ENCODE measurements around the gene BID.

The BID gene

DNA sequence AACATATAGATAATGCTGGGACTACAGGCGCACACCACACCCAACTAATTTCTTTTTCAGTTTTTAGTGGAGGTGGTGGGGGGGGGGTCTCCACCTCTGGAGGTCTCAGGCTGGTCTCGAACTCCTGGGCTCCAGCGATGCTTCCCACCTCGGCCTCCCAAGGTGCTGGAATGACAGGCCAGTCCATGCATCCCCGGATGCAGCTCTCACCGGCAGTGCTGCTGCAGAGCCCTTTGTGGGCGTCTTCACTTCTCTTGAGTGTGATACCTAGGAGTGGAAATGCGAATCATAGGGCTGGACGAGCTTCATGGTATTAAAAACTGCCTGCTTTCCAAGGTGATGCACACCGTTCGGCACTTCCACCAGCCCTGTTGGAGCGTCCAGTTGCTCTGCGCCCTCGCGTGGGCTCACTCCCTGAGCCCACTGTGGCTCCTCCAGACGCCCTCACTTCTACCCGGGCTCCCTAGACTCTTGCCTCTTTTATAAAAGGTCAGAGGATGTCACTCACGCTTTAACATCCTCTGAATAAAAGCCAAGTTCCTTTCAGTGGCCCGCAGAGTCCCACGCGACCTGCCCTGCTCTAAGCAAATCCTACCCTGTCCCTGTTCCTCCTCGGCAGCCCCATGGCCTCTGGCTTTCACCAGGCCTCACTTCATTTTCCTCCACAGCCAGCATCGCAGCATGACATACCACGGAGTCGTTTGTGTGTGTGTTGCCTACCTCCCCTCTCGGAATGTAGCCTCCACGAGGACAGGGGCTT lies 837 bp upstream of the BID start:
- TF ChIP-seq GATA2 (IDR thresholded peaks at IDR 0.05; ENCODE audit: low read depth, low read length) (no peak), GATA3 (IDR thresholded peaks at IDR 0.05; ENCODE audit: low read depth, low read length) (no peak)

DNA sequence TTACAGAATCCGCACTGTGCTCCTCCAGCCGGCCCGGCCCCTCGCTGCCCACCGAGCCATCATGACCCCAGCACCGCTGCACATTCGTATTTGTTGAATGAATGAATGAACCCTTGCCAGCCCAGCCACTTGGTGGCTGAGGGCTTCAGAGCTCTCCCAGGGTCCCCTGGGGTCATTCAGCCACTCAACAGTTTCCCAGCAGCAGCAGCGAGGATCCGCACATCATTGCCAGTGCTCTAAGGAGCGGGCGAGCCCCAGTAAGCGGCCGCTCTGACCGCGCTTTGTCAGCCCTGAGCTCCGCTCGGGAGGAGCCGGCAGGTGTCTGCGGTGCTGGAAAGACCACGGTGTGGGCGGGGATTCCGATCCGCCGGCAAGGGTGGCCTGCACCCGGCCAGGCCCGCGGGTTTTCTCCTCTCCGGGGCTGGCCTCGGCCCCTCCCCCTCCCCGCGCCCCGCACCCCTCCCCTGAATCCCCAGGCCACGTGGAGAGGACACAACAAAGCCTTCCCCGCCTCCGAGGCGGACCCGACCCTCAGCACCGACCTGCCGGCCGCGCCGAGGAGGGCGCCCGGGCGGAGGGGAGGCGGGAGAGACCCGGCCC lies 563 bp downstream of the BID start:
- TF ChIP-seq GATA3 (IDR thresholded peaks at IDR 0.05; ENCODE audit: low read depth, low read length) (no peak), GATA2 (IDR thresholded peaks at IDR 0.05; ENCODE audit: low read depth, low read length) (no peak)

DNA sequence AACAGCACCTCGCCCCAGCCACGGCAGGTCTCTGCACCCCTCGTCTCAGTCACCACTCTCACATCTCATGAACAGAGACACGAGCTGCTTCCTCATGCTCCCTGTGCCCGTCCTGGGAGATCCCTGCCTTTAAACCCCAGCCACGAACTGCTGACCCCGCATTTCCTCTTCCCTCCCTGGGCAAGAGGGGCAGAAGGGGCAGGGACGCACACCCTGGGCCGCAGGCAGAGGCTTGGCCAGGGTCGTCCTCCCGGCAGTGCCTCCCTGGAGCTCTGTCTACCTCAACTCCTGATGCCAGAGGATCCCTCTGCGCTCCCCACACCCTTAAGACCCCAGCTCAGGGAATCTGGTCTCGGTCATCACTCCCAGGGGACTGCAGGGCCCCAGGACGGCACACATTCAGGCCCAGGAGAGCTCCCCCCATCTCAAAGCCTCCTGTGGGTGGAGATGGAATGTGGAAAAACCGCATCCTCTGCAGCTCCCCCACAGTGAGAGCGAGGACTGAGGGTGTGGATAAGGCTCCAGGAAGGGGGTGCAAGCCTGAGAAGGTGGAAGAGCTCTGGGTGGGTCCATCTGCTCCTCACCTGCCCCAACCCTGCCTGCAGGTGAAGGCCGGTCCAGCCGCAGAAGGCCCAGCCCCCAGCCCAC lies 1.2 kb downstream of the BID start:
- TF ChIP-seq GATA3 (IDR thresholded peaks at IDR 0.05; ENCODE audit: low read depth, low read length), result no peak
- TF ChIP-seq GATA2 (IDR thresholded peaks at IDR 0.05; ENCODE audit: low read depth, low read length), result no peak

DNA sequence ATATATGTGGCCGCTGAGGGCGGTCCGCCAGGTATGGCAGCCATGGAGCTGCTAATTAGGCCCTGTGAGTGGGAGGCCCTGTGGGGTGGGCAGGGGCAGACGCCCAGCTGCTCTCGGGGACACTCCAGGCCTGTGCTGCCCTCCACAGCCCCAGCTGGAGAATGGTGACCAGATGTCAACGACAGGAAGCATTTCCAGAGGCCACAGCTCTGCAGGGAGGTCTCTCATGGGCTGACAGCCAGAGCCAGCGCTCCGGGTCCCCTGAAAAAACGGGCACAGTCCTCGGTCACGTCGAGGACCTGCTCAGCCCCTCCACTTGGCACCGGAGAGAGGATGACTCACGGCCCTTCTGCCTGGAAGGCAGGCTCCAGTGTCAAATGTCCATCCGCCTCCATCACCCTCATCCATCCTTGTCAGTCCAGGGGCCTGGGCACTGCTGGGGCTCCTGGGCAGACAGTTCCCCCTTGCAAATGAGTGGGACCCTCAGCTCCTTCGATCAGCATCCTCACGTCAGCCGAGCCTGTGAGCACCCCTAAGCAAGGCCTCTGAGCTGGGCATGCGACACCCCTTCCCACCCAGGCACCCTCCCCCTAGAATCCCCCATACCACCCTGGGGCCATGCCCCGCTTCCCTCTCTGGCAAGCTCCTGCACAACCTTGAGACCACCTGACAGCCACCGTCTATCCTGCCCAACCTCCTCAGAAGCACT lies 1.9 kb downstream of the BID start:
- TF ChIP-seq GATA2 (IDR thresholded peaks at IDR 0.05; ENCODE audit: low read depth, low read length) (no peak), GATA3 (IDR thresholded peaks at IDR 0.05; ENCODE audit: low read depth, low read length) (no peak)

DNA sequence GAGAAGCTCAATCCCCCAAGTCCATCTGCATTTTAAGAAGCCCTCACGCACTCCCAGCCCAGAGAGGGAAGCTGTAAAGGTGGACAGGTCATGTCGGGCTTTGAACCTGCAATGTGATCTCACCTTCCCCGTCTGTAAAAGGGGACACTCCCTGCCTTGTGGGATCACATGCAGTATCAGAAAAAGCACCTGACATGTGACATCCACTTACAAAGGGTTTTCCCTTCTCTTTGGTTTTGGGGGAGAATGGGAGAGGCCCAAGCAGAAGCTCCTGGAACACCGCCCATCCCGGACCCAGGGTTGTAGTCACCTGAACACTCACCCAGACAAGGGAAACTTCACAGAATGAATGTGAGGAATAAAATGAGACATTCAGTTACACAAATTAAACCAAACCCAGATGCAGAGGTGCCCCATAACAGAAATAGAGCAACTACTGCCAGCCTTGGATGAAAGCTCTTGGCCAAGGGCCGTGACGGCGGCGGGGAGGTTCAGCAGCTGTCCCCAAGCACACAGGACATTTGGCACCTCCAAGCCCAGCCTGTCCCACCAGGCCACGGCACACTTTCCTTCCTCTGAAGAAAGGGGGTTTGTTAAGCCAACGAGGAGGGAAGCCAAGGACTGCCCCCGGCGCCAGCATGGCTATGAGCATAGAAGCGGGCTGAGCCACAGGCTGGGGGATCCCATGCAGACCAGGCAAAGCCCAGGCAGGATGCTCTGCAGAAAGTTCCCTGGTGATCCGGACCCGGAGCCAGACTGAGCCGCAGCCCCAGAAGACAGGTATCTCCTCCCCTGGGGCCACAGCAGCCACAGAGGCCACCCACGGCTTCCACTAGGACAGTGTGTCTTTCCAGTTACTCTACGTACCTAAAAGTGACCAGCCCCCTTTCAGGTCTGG lies 3.8 kb downstream of the BID start:
- TF ChIP-seq GATA2 (IDR thresholded peaks at IDR 0.05; ENCODE audit: low read depth, low read length) (no peak), GATA3 (IDR thresholded peaks at IDR 0.05; ENCODE audit: low read depth, low read length) (no peak)

DNA sequence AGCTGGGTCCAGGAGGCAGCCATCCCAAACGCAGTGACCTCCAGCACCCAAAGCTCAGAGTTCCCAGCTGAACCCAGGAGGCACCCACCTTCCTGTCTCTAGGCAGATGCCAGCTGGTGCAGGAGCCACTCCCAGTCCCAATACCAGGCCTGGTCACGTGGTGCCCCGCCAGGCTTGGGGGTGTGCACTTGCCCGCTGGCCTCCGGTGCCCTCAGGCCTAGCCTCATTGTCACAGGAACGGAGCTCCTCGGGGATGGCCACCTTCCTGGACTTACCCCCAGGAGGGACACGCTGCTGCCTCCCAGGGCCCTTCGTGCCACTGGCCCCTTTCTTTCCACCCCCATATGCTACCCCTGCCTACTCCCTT lies 4.6 kb downstream of the BID start:
- TF ChIP-seq GATA2 (IDR thresholded peaks at IDR 0.05; ENCODE audit: low read depth, low read length), result no peak
- TF ChIP-seq GATA3 (IDR thresholded peaks at IDR 0.05; ENCODE audit: low read depth, low read length), result no peak

DNA sequence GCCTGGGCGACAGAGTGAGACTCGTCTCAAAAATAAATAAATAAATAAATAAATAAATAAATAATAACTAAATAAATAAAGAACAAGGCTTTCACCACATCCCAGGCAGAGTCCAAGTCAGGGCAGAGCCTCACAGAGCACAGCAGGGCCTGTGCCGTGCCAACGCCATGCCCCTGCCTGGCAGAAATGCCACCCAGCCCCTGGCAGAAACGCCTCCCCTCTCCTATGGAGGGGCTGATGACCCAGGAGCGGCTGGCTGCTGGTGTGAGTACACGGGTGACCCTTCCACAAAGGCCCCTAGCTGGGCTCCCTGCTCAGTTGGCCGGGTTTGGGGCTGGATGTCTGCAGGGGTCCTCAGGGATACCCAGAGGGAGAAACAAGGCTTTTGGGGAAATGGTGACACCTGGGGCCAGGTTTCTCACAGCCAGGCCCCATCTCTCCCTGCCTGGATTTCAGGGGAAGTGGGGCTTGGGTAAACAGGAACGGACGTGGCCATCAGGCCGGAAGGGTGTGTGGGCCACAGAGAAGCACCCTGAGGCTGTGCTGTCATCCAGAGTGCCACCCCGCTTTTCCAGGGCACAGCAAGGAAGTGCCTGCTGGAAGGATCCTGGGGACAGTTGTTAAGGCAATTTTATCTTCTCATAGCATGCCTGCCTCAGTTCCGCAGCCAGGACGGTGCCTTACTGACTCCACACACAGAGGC lies 5.1 kb downstream of the BID start:
- TF ChIP-seq GATA3 (IDR thresholded peaks at IDR 0.05; ENCODE audit: low read depth, low read length) (no peak), GATA2 (IDR thresholded peaks at IDR 0.05; ENCODE audit: low read depth, low read length) (no peak)

DNA sequence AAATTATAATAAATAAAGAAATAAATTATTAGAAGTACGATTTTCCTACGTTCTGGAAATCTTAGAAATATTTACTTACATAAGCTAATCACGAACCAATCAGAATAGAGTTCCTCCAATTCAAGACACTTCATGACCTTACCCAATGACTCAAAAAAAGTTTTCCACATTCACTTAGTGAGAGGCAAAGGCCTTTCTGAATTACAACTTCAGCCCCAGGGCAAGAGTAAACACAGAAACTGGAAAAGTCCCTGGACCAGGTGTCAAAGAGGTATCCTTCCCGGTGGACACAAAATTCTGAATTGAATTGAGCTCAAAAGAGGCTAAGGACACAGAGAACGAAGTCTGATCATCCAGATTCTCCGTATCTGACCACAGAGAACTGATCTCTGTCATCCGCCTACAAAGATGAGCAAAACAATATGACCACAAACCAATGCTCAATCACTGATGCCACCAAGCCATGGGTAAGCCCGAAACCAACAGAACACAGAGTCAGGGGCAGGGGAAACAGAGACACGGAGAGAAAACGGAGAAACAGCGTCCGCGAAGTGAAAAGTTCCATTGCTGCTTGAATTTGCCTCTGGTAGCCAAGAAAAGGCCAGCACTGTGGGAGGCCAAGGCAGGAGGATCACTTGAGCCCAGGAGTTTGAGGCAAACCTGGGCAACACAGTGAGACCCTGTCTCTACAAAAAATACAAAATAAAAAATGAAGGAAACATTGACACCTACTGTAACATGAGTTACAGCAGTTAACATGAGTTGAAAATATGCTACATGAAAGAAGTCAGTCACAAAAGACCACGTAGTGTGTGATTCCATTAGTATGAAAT lies 6.8 kb downstream of the BID start:
- TF ChIP-seq GATA3 (IDR thresholded peaks at IDR 0.05; ENCODE audit: low read depth, low read length) (no peak), GATA2 (IDR thresholded peaks at IDR 0.05; ENCODE audit: low read depth, low read length) (no peak)

DNA sequence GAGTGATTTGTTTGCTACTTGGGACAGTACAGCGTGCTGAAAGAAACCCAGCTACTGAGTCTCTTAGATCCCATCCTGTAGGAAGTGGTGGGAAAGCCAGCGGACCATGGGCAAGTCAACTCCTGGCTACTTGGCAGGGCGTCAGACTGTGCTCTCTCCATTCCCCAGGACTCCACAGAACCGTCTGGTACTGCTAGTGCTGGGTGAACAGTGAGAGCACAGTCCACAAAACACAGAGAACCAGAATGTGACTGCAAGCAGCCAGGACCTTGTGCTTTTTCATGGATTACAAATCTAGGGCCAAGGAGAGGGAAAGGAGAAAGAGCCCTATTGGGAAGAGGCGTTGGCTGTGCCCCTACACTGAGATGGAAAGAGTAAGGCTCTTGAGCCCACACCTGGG lies 10.2 kb downstream of the BID start:
- TF ChIP-seq GATA3 (IDR thresholded peaks at IDR 0.05; ENCODE audit: low read depth, low read length) (no peak), GATA2 (IDR thresholded peaks at IDR 0.05; ENCODE audit: low read depth, low read length) (no peak)

DNA sequence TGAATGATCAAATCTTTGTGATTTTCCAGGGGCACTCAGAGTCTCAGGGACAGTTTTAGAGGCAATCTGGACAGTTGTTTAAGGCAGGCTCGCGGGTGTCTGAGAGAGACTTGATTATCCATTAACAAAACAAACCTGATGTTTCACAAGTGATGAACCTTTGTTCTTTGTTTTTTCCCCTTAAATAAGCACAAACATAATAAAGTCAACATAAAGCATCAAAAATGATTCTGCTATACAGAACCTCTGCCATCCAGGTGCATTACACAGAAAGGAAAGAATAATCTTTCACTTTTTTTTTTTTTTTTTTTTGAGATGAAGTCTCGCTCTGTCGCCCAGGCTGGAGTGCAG lies 13.2 kb downstream of the BID start:
- TF ChIP-seq GATA3 (IDR thresholded peaks at IDR 0.05; ENCODE audit: low read depth, low read length) (no peak), GATA2 (IDR thresholded peaks at IDR 0.05; ENCODE audit: low read depth, low read length) (no peak)

DNA sequence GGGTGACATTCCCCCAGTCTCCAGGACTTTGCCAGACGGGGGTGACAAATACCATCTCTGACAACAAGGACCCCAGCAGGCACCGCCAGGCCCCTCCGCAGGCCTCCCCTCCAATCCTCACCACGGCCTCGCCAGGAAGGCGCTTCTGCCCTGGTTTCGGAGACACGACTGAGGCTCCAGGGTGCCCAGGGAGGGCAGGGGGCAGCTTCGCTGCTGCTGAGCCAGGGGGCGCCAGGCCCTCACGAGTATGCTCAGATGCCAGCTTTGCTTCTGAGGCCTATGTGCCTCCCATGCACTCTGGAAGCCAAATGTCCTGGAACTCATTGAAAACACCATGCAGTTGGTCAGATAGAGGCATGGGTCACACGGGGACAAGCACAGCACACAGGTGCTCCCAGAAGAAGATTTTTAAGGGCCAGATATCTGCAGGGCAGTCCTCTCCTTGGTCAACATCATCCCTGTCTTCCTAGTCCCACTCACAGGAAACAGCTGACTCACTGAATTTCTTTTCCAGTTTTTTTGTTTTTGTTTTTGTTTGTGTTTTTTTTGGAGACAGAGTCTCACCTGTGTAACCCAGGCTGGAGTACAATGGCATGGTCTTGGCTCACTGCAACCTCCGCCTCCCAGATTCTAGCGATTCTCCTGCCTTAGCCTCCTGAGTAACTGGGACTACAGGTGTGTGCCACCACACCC lies 19.9 kb downstream of the BID start:
- TF ChIP-seq GATA2 (IDR thresholded peaks at IDR 0.05; ENCODE audit: low read depth, low read length) (no peak), GATA3 (IDR thresholded peaks at IDR 0.05; ENCODE audit: low read depth, low read length) (no peak)
